ENCODE results near the gene CD200.

The CD200 gene

DNA sequence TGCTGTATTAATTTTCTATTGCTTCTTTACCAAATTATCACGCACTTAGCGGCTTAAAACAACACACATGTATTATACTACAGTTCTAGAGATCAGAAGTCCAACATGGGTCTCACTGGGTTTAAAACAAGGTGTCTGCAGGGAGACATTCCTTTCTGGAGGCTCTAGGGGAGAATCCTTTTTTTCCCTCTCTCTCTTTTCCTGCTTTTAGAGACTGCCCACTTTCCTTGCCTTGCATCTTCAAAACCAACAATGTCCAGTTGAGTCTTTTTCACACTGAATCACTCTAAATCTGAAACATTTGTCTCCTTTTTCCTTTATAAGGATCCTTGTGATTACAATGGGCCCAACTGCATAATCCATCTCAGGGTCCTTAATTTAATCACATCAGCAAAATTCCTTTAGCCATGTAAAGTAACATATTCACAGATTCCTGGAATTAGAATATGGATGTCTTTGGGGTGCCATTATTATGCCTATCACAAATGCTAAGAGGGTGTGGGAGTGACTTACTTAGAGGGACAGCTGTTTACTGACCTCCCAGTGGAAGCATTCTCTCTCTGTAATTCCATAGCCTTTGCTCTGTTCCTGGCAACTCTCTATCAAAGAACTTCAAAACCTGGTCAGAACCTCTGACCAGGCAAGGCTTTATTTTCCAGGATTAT lies 21.8 kb downstream of the CD200 start:
- Histone ChIP-seq H3K27me3 (ENCODE audit: insufficient read depth, low read length, poor library complexity, severe bottlenecking) (no peaks in the 10 kb centered on the region), H4K20me1 (ENCODE audit: insufficient read depth, low read length, poor library complexity, severe bottlenecking) (no peaks in the 10 kb centered on the region), H2AFZ (ENCODE audit: low read length) (no peak overlapping the region), H3K4me3 (ENCODE audit: low read length, poor library complexity, severe bottlenecking) (no peak overlapping the region), H3K79me2 (ENCODE audit: insufficient read depth, low read length) (no peaks in the 10 kb centered on the region), H3K9me2 (replicated peaks; ENCODE audit: low read depth, low read length) (no peaks in the 10 kb centered on the region), H3F3A (ENCODE audit: low read depth) (no peaks in the 10 kb centered on the region), H3K36me3 (ENCODE audit: insufficient read depth, low read length) (peaks cover 24% of the 10 kb centered on the region; the same call in 1 of the 2 replicates), H3K4me2 (ENCODE audit: low read depth, low read length, poor library complexity, severe bottlenecking) (no peak overlapping the region), H3K9ac (ENCODE audit: low read depth, low read length, poor library complexity, severe bottlenecking) (no peak overlapping the region), H3K4me1 (ENCODE audit: insufficient read depth, low read length, poor library complexity, severe bottlenecking) (peaks cover 23% of the 10 kb centered on the region), H3K9me3 (ENCODE audit: insufficient read depth, low read depth, low read length) (no peaks in the 10 kb centered on the region)
- TF ChIP-seq EZH2phosphoT487 (IDR thresholded peaks at IDR 0.05; ENCODE audit: borderline replicate concordance), result no peak
- TF ChIP-seq, protein P1, sequence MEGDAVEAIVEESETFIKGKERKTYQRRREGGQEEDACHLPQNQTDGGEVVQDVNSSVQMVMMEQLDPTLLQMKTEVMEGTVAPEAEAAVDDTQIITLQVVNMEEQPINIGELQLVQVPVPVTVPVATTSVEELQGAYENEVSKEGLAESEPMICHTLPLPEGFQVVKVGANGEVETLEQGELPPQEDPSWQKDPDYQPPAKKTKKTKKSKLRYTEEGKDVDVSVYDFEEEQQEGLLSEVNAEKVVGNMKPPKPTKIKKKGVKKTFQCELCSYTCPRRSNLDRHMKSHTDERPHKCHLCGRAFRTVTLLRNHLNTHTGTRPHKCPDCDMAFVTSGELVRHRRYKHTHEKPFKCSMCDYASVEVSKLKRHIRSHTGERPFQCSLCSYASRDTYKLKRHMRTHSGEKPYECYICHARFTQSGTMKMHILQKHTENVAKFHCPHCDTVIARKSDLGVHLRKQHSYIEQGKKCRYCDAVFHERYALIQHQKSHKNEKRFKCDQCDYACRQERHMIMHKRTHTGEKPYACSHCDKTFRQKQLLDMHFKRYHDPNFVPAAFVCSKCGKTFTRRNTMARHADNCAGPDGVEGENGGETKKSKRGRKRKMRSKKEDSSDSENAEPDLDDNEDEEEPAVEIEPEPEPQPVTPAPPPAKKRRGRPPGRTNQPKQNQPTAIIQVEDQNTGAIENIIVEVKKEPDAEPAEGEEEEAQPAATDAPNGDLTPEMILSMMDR (conservative IDR thresholded peaks at IDR 0.05; ENCODE audit: low read length), result no peak

DNA sequence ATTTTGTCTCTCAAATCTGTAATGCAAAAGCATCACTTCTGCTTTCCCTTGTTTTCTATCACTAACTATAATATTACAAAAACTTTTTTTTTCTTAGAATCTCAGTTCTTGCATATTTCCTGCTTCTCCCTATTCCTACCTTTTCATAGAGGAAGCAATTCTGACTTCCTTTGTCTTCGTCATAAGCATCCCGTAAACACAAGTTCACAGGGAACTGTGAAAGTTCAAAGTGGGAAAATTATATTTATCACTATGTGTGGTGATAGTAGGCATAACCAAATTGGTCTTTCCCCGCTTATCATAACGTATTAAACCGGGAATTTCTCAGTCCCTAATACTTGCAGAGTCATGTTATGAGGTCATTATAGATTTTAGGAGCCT lies 22.3 kb downstream of the CD200 start:
- Histone ChIP-seq H3K4me2 (ENCODE audit: low read depth, low read length, poor library complexity, severe bottlenecking) (no peak overlapping the region), H3K36me3 (ENCODE audit: insufficient read depth, low read length) (peaks cover 19% of the 10 kb centered on the region; the same call in 1 of the 2 replicates), H3K4me1 (ENCODE audit: insufficient read depth, low read length, poor library complexity, severe bottlenecking) (peaks cover 18% of the 10 kb centered on the region), H2AFZ (ENCODE audit: low read length) (no peak overlapping the region), H4K20me1 (ENCODE audit: insufficient read depth, low read length, poor library complexity, severe bottlenecking) (no peaks in the 10 kb centered on the region), H3K4me3 (ENCODE audit: low read length, poor library complexity, severe bottlenecking) (no peak overlapping the region), H3K79me2 (ENCODE audit: insufficient read depth, low read length) (no peaks in the 10 kb centered on the region), H3K9ac (ENCODE audit: low read depth, low read length, poor library complexity, severe bottlenecking) (no peak overlapping the region), H3K9me3 (ENCODE audit: insufficient read depth, low read depth, low read length) (no peaks in the 10 kb centered on the region), H3K9me2 (replicated peaks; ENCODE audit: low read depth, low read length) (no peaks in the 10 kb centered on the region), H3K27me3 (ENCODE audit: insufficient read depth, low read length, poor library complexity, severe bottlenecking) (no peaks in the 10 kb centered on the region), H3F3A (ENCODE audit: low read depth) (no peaks in the 10 kb centered on the region)
- TF ChIP-seq, protein P1 (conservative IDR thresholded peaks at IDR 0.05; ENCODE audit: low read length), result no peak

DNA sequence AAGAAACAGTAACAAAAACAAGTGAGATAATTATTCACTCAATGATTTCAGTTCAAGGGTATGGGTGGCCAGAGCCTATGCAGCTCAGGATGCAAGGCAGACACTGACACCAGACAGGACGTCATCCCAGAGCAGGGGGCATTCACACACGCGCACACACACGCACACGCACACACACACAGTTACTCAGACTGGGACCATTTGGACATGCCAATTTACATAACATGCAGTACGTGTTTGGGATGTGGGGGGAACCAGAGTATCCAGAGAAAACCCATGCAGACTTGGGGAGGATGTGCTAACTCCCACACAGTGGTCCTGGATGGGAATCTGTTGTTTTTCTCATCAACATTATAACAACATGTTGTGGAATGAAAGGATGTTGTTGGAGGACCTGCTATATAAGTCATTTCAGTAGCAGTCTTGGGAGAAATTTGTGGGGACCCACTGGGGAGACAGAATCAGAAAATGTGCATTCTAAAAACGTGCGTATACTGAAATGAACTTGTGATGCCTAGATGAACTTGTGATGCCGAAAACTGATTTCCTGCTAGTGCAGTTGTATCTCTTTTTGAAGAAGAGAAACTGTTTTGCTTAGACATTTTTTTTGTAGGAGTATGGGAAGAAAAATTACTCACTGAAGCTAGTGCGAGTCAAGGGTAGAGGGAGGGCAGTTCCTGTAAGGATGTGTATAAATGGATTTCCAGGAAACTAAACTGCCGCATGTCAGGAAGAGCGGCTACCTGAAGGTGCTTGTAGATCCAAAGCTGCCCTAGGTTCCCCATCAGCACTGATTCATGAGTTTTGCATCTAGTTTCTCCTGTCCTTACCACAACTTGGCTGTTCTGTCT lies 25.2 kb downstream of the CD200 start:
- Histone ChIP-seq H3K4me3 (ENCODE audit: low read length, poor library complexity, severe bottlenecking) (no peak overlapping the region), H3K4me1 (ENCODE audit: insufficient read depth, low read length, poor library complexity, severe bottlenecking) (no peaks in the 10 kb centered on the region), H3K79me2 (ENCODE audit: insufficient read depth, low read length) (no peaks in the 10 kb centered on the region), H3K9me3 (ENCODE audit: insufficient read depth, low read depth, low read length) (no peaks in the 10 kb centered on the region), H3K27me3 (ENCODE audit: insufficient read depth, low read length, poor library complexity, severe bottlenecking) (no peaks in the 10 kb centered on the region), H3K4me2 (ENCODE audit: low read depth, low read length, poor library complexity, severe bottlenecking) (peak overlapping the region; percentile 1), H3K9ac (ENCODE audit: low read depth, low read length, poor library complexity, severe bottlenecking) (no peak overlapping the region), H2AFZ (ENCODE audit: low read length) (no peak overlapping the region), H3K36me3 (ENCODE audit: insufficient read depth, low read length) (peaks cover 11% of the 10 kb centered on the region; the same call in 1 of the 2 replicates), H3F3A (ENCODE audit: low read depth) (no peaks in the 10 kb centered on the region), H3K9me2 (replicated peaks; ENCODE audit: low read depth, low read length) (no peaks in the 10 kb centered on the region), H4K20me1 (ENCODE audit: insufficient read depth, low read length, poor library complexity, severe bottlenecking) (no peaks in the 10 kb centered on the region)
- TF ChIP-seq EZH2phosphoT487 (IDR thresholded peaks at IDR 0.05; ENCODE audit: borderline replicate concordance), result no peak
- TF ChIP-seq, protein P1 (conservative IDR thresholded peaks at IDR 0.05; ENCODE audit: low read length), result no peak

Measured in Loucy (cell line).